Panc1 (cell line): Measurements from ENCODE around the gene HCFC1R1.
"Not testable (repeated sequence)": the region's sequence is repeated elsewhere in the genome, so short reads cannot be mapped to it uniquely, and the experiment has no call there.

Experiments used
- CTCF ChIP-seq: fragments of 450-650 bp; IDR thresholded peaks from 2 replicates; pipeline ENCODE4 v1.5.1; 2017; ENCODE audit warnings: mild to moderate bottlenecking
- POLR2AphosphoS5 ChIP-seq: IDR thresholded peaks from 2 replicates; pipeline ENCODE4 v1.6.1; 2012; ENCODE audit warnings: mild to moderate bottlenecking, low read depth, low read length, moderate library complexity
- REST ChIP-seq, 2 experiments: IDR thresholded peaks; 2 replicates each; pipeline ENCODE4 v1.6.1; 2011 to 2012; ENCODE audit warnings: low read depth in 2 of 2, control low read depth in 1 of 2, low read length in 1 of 2, mild to moderate bottlenecking in 1 of 2, moderate library complexity in 1 of 2; ENCODE audit not compliant: insufficient read depth in 1 of 2
- SIN3A ChIP-seq: IDR thresholded peaks from 2 replicates; pipeline ENCODE4 v1.6.1; 2012; ENCODE audit warnings: low read depth, mild to moderate bottlenecking, low read length, moderate library complexity, borderline replicate concordance; ENCODE audit not compliant: insufficient read depth
- TCF7L2 ChIP-seq: IDR thresholded peaks from 2 replicates; pipeline ENCODE4 v1.6.1; 2011; ENCODE audit warnings: mild to moderate bottlenecking, low read depth, low read length, inconsistent platforms

GRCh38 chr16:3055734-3056115, 32.0 kb upstream of the HCFC1R1 start:
- TF ChIP-seq CTCF; SIN3A; POLR2AphosphoS5; REST (IDR thresholded peaks at IDR 0.05; ENCODE audit: insufficient read depth in 1 of 2, low read depth in 2 of 2, low read length in 1 of 2); TCF7L2: not testable (repeated sequence)
